ENCODE data around the gene TCF7L2.

DNA sequence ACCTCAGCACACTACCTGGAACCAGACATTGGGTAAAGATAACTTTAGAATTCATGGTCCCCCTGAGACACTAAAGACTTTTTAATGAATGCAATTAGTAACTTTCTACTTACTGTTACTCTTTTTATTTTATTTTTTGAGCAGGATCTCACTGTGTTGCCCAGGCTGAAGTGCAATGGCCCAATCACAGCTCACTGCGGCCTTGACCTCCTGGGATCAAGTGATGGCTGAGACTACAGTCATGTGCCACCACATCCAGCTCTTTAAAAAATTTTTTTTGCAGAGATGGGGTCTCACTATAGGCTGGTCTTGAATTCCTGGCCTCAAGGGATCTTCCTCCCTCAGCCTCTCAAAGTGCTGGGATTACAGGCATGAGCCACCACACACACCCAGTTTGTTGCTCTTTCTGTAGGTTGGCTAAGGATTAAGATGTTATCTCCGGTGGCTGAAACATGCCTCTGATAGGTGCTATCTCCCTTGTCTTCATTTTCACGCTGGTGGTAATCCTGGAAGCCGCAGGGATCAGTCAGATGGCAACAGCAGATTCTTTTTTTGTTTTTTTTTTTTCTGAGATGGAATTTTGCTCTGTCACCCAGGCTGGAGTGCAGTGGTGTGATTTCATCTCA is 128.3 kb downstream of the TCF7L2 start:
- TF ChIP-seq, protein P1, sequence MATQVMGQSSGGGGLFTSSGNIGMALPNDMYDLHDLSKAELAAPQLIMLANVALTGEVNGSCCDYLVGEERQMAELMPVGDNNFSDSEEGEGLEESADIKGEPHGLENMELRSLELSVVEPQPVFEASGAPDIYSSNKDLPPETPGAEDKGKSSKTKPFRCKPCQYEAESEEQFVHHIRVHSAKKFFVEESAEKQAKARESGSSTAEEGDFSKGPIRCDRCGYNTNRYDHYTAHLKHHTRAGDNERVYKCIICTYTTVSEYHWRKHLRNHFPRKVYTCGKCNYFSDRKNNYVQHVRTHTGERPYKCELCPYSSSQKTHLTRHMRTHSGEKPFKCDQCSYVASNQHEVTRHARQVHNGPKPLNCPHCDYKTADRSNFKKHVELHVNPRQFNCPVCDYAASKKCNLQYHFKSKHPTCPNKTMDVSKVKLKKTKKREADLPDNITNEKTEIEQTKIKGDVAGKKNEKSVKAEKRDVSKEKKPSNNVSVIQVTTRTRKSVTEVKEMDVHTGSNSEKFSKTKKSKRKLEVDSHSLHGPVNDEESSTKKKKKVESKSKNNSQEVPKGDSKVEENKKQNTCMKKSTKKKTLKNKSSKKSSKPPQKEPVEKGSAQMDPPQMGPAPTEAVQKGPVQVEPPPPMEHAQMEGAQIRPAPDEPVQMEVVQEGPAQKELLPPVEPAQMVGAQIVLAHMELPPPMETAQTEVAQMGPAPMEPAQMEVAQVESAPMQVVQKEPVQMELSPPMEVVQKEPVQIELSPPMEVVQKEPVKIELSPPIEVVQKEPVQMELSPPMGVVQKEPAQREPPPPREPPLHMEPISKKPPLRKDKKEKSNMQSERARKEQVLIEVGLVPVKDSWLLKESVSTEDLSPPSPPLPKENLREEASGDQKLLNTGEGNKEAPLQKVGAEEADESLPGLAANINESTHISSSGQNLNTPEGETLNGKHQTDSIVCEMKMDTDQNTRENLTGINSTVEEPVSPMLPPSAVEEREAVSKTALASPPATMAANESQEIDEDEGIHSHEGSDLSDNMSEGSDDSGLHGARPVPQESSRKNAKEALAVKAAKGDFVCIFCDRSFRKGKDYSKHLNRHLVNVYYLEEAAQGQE (IDR thresholded peaks at IDR 0.05; ENCODE audit: insufficient read depth in 1 of 2, low read depth in 2 of 2, low read length in 1 of 2): no peak
- TF ChIP-seq, protein P2, sequence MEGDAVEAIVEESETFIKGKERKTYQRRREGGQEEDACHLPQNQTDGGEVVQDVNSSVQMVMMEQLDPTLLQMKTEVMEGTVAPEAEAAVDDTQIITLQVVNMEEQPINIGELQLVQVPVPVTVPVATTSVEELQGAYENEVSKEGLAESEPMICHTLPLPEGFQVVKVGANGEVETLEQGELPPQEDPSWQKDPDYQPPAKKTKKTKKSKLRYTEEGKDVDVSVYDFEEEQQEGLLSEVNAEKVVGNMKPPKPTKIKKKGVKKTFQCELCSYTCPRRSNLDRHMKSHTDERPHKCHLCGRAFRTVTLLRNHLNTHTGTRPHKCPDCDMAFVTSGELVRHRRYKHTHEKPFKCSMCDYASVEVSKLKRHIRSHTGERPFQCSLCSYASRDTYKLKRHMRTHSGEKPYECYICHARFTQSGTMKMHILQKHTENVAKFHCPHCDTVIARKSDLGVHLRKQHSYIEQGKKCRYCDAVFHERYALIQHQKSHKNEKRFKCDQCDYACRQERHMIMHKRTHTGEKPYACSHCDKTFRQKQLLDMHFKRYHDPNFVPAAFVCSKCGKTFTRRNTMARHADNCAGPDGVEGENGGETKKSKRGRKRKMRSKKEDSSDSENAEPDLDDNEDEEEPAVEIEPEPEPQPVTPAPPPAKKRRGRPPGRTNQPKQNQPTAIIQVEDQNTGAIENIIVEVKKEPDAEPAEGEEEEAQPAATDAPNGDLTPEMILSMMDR (IDR thresholded peaks at IDR 0.05): no peak
